HG02759 (cell line): ENCODE measurements around the gene GPRIN2.
"Not testable (repeated sequence)": the region's sequence is repeated elsewhere in the genome, so short reads cannot be mapped to it uniquely, and the experiment has no call there.

Experiments used
- ATAC-seq: cut with Tn5 transposase; IDR thresholded peaks from one replicate; pipeline ENCODE4 v1.9.1; 2021; ENCODE audit warnings: mild to moderate bottlenecking, moderate library complexity; ENCODE audit not compliant: unreplicated experiment

GPRIN2 gene

GRCh38 chr10:46556515-46557318 lies at the start of gene GPRIN2:
GPRIN2 (minus strand) TSS chr10:46556658; CDS start chr10:46550736, 5,922 bp downstream.
- no peak for ATAC-seq

- peak; percentile 75 for ATAC-seq
These were observed 44.1 kb upstream of the GPRIN2 start for GRCh38 chr10:46600516-46600915.

- ATAC-seq, result peak; percentile 89
These were observed 41.3 kb upstream of the GPRIN2 start for GRCh38 chr10:46597616-46598246.

- not testable (repeated sequence) for ATAC-seq
These were observed 40.1 kb upstream of the GPRIN2 start for GRCh38 chr10:46596570-46596969.

GRCh38 chr10:46594453-46595063 lies 38.1 kb upstream of the GPRIN2 start:
- not testable (repeated sequence) for ATAC-seq

DNA sequence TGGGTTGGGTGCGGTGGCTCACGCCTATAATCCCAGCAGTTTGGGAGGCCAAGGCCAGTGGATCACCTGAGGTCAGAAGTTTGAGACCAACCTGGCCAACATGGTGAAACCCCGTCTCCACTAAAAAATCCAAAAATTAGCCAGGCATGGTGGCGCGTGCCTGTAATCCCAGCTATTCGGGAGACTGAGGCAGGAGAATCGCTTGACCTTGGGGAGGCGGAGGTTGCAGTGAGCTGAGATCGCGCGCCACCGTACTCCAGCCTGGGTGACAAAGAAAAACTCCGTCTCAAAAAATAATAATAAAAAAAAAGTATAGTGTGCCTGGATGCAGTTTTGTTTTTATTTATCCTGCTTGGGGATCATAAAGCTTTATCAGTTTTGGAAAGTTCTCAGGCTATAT lies 36.8 kb upstream of the GPRIN2 start:
- ATAC-seq, result not testable (repeated sequence)

DNA sequence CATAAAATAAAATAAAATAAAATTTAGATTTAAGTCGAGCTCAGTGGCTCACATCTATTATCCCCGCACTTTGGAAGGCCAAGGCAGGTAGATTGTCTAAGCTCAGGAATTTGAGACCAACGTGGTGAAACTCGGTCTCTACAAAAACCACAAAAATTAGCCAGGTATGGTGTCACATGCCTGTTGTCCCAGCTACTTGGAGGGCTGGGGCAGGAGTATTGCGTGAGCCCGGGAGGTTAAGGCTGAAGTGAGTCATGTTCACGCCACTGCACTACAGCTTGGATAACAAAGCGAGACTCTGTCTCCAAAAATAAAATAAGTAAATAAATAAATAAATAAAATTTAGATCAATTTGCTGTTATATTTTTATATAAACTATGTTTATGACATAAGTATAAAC lies 34.6 kb upstream of the GPRIN2 start:
- ATAC-seq, result not testable (repeated sequence)

DNA sequence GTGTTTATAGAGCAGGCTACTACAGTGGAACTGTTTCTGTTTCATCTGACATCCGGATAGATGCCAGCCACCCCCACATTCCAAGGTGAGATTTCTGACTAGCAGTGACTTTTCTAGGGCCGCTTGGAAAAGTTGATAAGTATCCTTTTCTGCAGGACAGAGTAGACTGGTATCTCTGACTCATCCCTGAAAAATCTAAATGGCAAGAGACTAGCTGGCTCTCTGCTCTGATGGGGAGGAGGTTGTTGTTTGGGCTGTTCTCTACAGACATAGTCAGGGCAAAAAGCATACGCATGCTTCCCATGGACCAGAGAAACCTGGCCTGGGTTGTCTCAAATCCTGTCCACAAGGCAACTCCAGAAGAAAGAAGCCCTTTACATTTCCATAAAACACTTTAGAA lies 33.1 kb upstream of the GPRIN2 start:
- not testable (repeated sequence) for ATAC-seq

DNA sequence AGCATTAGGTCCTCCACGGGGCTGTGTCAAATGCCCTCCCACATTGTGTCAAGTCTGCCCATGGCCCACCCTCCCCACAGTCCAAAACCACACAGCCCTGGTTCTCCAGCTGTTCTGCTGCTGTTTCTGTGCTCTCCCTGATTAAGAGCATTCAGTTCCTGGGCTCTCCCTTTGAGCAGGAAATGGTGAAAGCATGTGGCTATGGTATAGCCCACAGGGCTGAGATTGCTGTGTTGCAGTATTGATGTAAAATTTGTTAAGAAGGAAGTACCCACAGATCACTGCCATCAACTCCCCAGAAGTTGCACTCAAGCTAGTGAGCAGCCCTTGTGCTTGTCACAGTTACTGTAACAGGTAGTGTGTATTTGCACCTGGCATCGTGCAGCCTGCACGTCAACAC lies 31.8 kb upstream of the GPRIN2 start:
- not testable (repeated sequence) for ATAC-seq

DNA sequence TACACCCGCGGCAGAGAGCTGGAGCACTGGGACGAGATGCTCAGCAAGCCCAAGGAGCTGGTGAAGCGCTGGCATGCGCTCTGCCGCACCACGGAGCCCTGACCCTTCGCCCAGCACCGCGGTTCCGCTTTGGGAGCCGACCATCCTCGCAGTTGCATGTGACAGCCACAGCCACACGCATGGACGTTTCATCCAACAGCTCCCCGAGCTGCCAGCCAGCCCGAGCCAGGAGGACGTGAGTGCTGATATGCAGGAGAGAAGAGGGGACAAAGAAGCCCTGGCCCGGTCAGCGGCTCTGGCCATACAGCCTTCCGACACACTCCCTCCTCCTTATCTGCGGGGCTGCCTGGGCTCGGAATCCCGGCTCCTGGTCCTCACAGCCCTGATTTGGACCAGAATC lies 31.1 kb upstream of the GPRIN2 start:
- not testable (repeated sequence) for ATAC-seq

DNA sequence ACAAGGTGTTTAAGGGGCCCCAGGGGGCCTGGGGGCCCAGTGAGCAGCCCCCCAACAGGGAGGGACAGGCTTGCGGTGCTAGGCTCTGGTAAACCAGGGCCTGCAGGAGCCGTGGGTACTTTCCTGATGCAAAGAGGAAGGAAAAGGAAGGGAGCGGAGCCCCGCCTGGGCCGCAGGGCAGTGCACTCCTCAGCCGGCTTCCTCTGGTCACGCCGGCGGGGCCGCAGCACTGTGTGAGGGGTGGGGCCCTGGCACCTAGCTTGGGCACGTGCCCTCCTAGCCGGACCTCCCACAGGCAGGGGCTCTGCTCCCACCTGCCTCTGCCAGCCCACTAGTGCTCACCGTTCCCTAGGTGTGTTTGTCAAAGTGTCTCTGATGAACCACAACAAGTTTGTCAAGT lies 28.8 kb upstream of the GPRIN2 start:
- ATAC-seq, result not testable (repeated sequence)

GRCh38 chr10:46584196-46584595 lies 27.7 kb upstream of the GPRIN2 start:
- not testable (repeated sequence) for ATAC-seq

- ATAC-seq, result not testable (repeated sequence)
These were observed 26.1 kb upstream of the GPRIN2 start for GRCh38 chr10:46582568-46582967.

- ATAC-seq, result not testable (repeated sequence)
These were observed 25.5 kb upstream of the GPRIN2 start for GRCh38 chr10:46581997-46582396.

DNA sequence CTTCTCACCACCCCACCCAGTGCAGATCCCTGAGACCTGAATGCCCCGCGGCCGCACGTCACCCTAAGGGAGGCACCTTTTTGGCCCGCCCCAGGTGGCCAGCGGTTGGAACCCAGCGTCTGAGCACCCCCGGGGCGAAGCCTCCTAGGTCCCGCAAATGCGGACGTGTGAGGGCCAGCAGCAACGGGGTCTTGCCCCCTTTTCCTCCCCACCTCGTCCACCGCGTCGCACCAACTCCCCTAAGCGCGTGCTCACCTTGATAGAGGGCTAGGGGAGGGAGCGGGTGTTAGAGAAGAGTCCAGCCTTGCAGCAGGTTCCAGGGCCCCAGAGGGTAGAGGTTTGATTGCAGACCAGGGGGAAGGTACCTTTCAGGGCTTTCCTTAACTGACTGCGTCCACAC lies 22.9 kb upstream of the GPRIN2 start:
- not testable (repeated sequence) for ATAC-seq

- not testable (repeated sequence) for ATAC-seq
These were observed 22.2 kb upstream of the GPRIN2 start, which contains the start of gene SYT15 for GRCh38 chr10:46578474-46579178. SYT15 (plus strand) TSS chr10:46579128; CDS start chr10:46579169, 41 bp downstream.

DNA sequence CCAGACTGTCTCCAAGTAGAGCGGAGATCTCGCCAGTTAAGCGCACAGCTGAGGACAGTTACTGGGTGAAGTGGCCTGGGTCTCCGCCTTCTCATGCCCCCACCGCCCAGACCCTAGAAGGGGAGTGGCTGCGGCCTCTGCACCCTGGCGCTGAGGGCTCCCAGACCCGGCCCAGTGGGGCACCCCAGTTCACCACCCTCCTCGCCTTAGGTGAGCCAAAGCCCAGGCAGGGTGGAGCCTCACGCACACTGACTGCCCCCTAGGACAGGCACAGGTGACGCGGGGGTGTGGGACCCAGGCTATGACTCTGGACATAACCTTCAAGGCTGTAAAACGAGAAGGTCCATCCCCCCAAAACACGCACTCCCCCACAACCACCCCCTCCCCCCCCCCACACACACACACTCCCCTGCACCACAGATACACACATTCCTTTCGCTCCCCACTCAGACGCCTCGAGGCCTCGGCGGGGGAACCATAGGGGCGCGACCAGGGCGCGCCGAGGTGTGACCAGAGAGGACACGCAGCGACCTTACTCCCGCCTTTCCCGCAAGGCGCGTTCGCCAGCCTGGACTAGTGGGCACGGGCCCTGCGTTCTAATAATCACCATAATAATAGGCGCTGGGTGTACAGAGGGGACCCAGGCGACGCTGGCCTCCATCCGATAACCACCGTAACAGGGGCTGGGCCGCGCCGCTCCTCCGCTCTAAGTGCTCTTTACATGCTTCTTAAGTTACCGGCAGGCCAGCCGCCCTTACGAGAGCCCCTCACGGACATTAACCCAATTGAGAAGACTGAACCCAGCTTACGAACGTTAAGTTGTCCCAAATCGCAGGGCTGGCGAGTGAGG lies 21.4 kb upstream of the GPRIN2 start:
- not testable (repeated sequence) for ATAC-seq

DNA sequence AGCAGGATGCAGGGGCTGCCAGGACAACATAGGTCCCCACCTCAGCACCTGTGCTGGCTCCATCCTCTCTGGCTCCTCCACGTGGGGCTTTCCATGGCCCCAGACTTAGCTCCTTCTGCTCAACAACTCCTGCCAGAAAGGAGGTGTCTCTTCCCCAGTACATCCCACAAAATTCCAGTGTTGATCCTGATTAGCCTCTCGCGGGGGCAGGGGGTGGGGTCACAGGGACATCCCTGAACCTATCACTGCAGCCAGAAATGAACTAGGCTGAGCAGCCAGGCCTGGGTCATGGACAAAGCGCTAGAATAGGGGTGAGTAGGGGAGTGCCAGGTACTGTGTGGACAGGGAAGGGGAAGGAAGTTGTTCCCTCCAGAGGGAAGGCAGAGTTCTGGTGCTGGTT lies 17.4 kb upstream of the GPRIN2 start:
- ATAC-seq, result not testable (repeated sequence)

DNA sequence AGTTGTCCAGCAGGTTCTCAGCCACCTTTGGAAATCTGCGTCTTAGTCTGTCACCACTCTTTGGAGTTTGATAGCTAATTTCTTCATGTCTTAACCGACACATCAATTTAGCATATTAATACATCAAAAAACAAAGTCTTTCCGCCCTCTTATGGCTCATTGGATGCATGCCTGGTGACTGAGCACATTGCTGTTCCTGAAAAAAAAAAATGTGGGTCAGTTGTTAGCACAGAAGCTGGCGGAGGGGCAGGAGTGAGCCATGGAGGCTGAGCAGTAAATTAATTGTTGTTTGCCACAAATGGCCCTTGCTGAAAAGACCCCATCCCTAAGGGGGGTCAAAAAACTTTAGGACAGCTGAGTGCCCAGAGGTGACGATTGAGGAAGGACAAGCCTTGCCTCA lies 16.9 kb upstream of the GPRIN2 start:
- ATAC-seq, result not testable (repeated sequence)

DNA sequence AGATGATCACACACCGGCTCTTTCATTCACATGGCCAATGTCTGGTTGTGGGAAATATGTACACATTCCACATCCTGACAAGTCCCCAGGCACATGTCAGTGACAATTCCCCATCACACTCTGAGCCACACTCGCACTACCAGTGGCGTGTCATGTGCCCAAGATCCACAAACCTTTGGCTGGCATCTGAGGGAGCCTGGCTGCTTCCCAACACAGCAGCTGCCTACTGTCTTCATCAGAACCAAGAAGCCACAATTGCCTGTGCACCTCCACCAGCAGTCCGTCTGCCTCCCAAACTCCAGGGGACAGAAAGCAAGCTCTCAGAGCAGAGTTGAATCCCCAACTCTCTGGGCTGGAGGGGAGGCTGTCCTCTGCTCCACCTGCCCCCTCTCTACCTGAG lies 16.3 kb upstream of the GPRIN2 start:
- ATAC-seq, result not testable (repeated sequence)
